ENCODE results near the gene TULP3. TPM values are rescaled to one million over a fixed set of nuclear protein-coding genes. Genes with fewer than 3 reads are reported as not detected.

The TULP3 gene
- total and polyA plus RNA-seq, 2 donors (not counting 1 experiment from before 2014, with no cell fraction given) = 39.3 to 47.0 TPM

- no peak overlapping the region for H3K4me3 ChIP-seq (replicated peaks in 1 of 4; ENCODE audit: control extremely low read depth in 1 of 4, insufficient read depth in 1 of 4, low read depth in 3 of 4, low read length in 4 of 4)
- no peak overlapping the region for H3K4me2 ChIP-seq (ENCODE audit: extremely low read depth, insufficient read depth, low read length)
- no peaks in the 10 kb centered on the region for H3K79me2 ChIP-seq (ENCODE audit: control insufficient read depth, insufficient read depth, low read length)
- H3K27me3 ChIP-seq (ENCODE audit: control insufficient read depth, insufficient read depth, low read length) = no peaks in the 10 kb centered on the region
- no peak for TF ChIP-seq CTCF (conservative IDR thresholded peaks at IDR 0.05 in 1 of 2, IDR thresholded peaks at IDR 0.05 in 1 of 2; ENCODE audit: low read depth in 1 of 2, low read length in 2 of 2)
- no peak for TF ChIP-seq EZH2 (IDR thresholded peaks at IDR 0.05; ENCODE audit: low read length, missing control alignments)
- no peak overlapping the region for H3K9ac ChIP-seq (ENCODE audit: insufficient read depth, low read length)
- no peaks in the 10 kb centered on the region for H4K20me1 ChIP-seq (ENCODE audit: control insufficient read depth, extremely low read depth, insufficient read depth, low read length)
- no peaks in the 10 kb centered on the region for H3K4me1 ChIP-seq (ENCODE audit: control insufficient read depth, extremely low read depth, insufficient read depth, low read length)
- H3K27ac ChIP-seq (ENCODE audit: insufficient read depth, low read length) = no peak overlapping the region
- peaks cover 14% of the 10 kb centered on the region for H3K36me3 ChIP-seq (ENCODE audit: control insufficient read depth, insufficient read depth, low read length)
- DNase-seq (ENCODE audit: low read depth in 2 of 2) = no peak
- H3K9me3 ChIP-seq (ENCODE audit: control insufficient read depth, insufficient read depth, low read depth, low read length) = no peaks in the 10 kb centered on the region
- no peak overlapping the region for H2AFZ ChIP-seq (ENCODE audit: low read length)
Observed at GRCh38 chr12:2936301-2936700, 45.6 kb downstream of the TULP3 start.

GRCh38 chr12:2937500-2937899, 46.8 kb downstream of the TULP3 start:
- Histone ChIP-seq H4K20me1 (ENCODE audit: control insufficient read depth, extremely low read depth, insufficient read depth, low read length) (no peaks in the 10 kb centered on the region), H3K9ac (ENCODE audit: insufficient read depth, low read length) (no peak overlapping the region), H3K4me1 (ENCODE audit: control insufficient read depth, extremely low read depth, insufficient read depth, low read length) (no peaks in the 10 kb centered on the region), H3K4me2 (ENCODE audit: extremely low read depth, insufficient read depth, low read length) (no peak overlapping the region), H3K27me3 (ENCODE audit: control insufficient read depth, insufficient read depth, low read length) (no peaks in the 10 kb centered on the region), H2AFZ (ENCODE audit: low read length) (no peak overlapping the region), H3K4me3 (replicated peaks in 1 of 4; ENCODE audit: control extremely low read depth in 1 of 4, insufficient read depth in 1 of 4, low read depth in 3 of 4, low read length in 4 of 4) (no peak overlapping the region), H3K36me3 (ENCODE audit: control insufficient read depth, insufficient read depth, low read length) (peaks cover 14% of the 10 kb centered on the region), H3K79me2 (ENCODE audit: control insufficient read depth, insufficient read depth, low read length) (no peaks in the 10 kb centered on the region), H3K27ac (ENCODE audit: insufficient read depth, low read length) (no peak overlapping the region), H3K9me3 (ENCODE audit: control insufficient read depth, insufficient read depth, low read depth, low read length) (no peaks in the 10 kb centered on the region)
- no peak for DNase-seq (ENCODE audit: low read depth in 2 of 2)
- no peak for TF ChIP-seq EZH2 (IDR thresholded peaks at IDR 0.05; ENCODE audit: low read length, missing control alignments)
- TF ChIP-seq CTCF (conservative IDR thresholded peaks at IDR 0.05 in 1 of 2, IDR thresholded peaks at IDR 0.05 in 1 of 2; ENCODE audit: low read depth in 1 of 2, low read length in 2 of 2) = no peak

GRCh38 chr12:2939191-2939590, 48.5 kb downstream of the TULP3 start:
- Histone ChIP-seq H3K4me1 (ENCODE audit: control insufficient read depth, extremely low read depth, insufficient read depth, low read length) (peaks cover 1% of the 10 kb centered on the region), H3K9me3 (ENCODE audit: control insufficient read depth, insufficient read depth, low read depth, low read length) (no peaks in the 10 kb centered on the region), H2AFZ (ENCODE audit: low read length) (no peak overlapping the region), H3K4me2 (ENCODE audit: extremely low read depth, insufficient read depth, low read length) (no peak overlapping the region), H3K4me3 (replicated peaks in 1 of 4; ENCODE audit: control extremely low read depth in 1 of 4, insufficient read depth in 1 of 4, low read depth in 3 of 4, low read length in 4 of 4) (no peak overlapping the region), H3K36me3 (ENCODE audit: control insufficient read depth, insufficient read depth, low read length) (peaks cover 14% of the 10 kb centered on the region), H3K27ac (ENCODE audit: insufficient read depth, low read length) (no peak overlapping the region), H3K27me3 (ENCODE audit: control insufficient read depth, insufficient read depth, low read length) (no peaks in the 10 kb centered on the region), H3K79me2 (ENCODE audit: control insufficient read depth, insufficient read depth, low read length) (no peaks in the 10 kb centered on the region), H3K9ac (ENCODE audit: insufficient read depth, low read length) (no peak overlapping the region), H4K20me1 (ENCODE audit: control insufficient read depth, extremely low read depth, insufficient read depth, low read length) (no peaks in the 10 kb centered on the region)
- no peak for DNase-seq (ENCODE audit: low read depth in 2 of 2)
- no peak for TF ChIP-seq EZH2 (IDR thresholded peaks at IDR 0.05; ENCODE audit: low read length, missing control alignments)
- TF ChIP-seq CTCF (conservative IDR thresholded peaks at IDR 0.05 in 1 of 2, IDR thresholded peaks at IDR 0.05 in 1 of 2; ENCODE audit: low read depth in 1 of 2, low read length in 2 of 2) = no peak
